GM12878 (cell line): ENCODE measurements around the gene ATP6V1G2. TPM values are rescaled to one million over a fixed set of nuclear protein-coding genes. Genes with fewer than 3 reads are reported as not detected.
A peak's percentile ranks its signal among the peaks of the same experiment; 100 is the strongest.

ENCODE experiments used
- BHLHE40 ChIP-seq, 2 experiments: fragments of 450-650 bp in 1 of 2; IDR thresholded peaks; 2 replicates each; pipeline ENCODE4 v1.6.1; 2011 to 2017; ENCODE audit warnings: low read depth in 2 of 2, borderline replicate concordance in 1 of 2, improper control_type of control experiment in 1 of 2, low read length in 1 of 2, mild to moderate bottlenecking in 1 of 2
- DPF2 ChIP-seq: fragments of 450-650 bp; IDR thresholded peaks from 2 replicates; pipeline ENCODE4 v1.6.1; 2017; ENCODE audit warnings: mild to moderate bottlenecking
- E4F1 ChIP-seq: fragments of 450-650 bp; IDR thresholded peaks from 2 replicates; pipeline ENCODE4 v1.6.1; 2018; ENCODE audit warnings: borderline replicate concordance, mild to moderate bottlenecking; ENCODE audit not compliant: partially characterized antibody
- EP300 ChIP-seq, 2 experiments: fragments of 150-350 bp in 1 of 2; IDR thresholded peaks; 2 replicates each; pipeline ENCODE4 v1.6.1; 2011 to 2012; ENCODE audit warnings: low read depth in 2 of 2, low read length in 2 of 2, borderline replicate concordance in 1 of 2, improper control_type of control experiment in 1 of 2, inconsistent platforms in 1 of 2; ENCODE audit not compliant: control insufficient read depth in 1 of 2
- HCFC1 ChIP-seq: fragments of 150-350 bp; IDR thresholded peaks from 2 replicates; pipeline ENCODE4 v1.6.1; 2014; ENCODE audit warnings: low read length
- IRF4 ChIP-seq: IDR thresholded peaks from 2 replicates; pipeline ENCODE4 v1.6.1; 2011; ENCODE audit warnings: low read depth, low read length
- JUND ChIP-seq: IDR thresholded peaks from 2 replicates; pipeline ENCODE4 v1.6.1; 2012; ENCODE audit warnings: low read depth, mild to moderate bottlenecking, low read length, improper control_type of control experiment, moderate library complexity
- KLF5 ChIP-seq: fragments of 450-650 bp; IDR thresholded peaks from 2 replicates; pipeline ENCODE4 v1.6.1; 2014; ENCODE audit warnings: mild to moderate bottlenecking; ENCODE audit not compliant: partially characterized antibody
- NFXL1 ChIP-seq: fragments of 450-650 bp; IDR thresholded peaks from 2 replicates; pipeline ENCODE4 v1.6.1; 2017; ENCODE audit warnings: antibody characterized with exemption, mild to moderate bottlenecking, borderline replicate concordance
- NRF1 ChIP-seq: conservative IDR thresholded peaks from 2 replicates; pipeline ENCODE4 v1.6.1; 2011; ENCODE audit warnings: mild to moderate bottlenecking, low read depth, low read length, improper control_type of control experiment
- PML ChIP-seq: IDR thresholded peaks from 2 replicates; pipeline ENCODE4 v1.6.1; 2012; ENCODE audit warnings: low read length, inconsistent platforms
- POLR2A ChIP-seq: IDR thresholded peaks from 2 replicates; pipeline ENCODE4 v1.6.1; 2011; ENCODE audit warnings: low read depth, mild to moderate bottlenecking, low read length
- RAD21 ChIP-seq: IDR thresholded peaks from 2 replicates; pipeline ENCODE4 v1.6.1; 2011; ENCODE audit warnings: mild to moderate bottlenecking, low read depth, low read length, moderate library complexity; ENCODE audit not compliant: insufficient read depth
- RB1 ChIP-seq: fragments of 450-650 bp; formaldehyde crosslinking; IDR thresholded peaks from 2 replicates; pipeline ENCODE4 v1.6.1; 2017; ENCODE audit warnings: mild to moderate bottlenecking, borderline replicate concordance
- SMAD5 ChIP-seq: IDR thresholded peaks from 2 replicates; pipeline ENCODE4 v1.6.1; 2016; ENCODE audit warnings: antibody characterized with exemption, low read depth
- SREBF2 ChIP-seq: IDR thresholded peaks from 2 replicates; pipeline ENCODE4 v1.6.1; 2012; ENCODE audit warnings: mild to moderate bottlenecking, low read length
- STAT3 ChIP-seq: IDR thresholded peaks from 2 replicates; pipeline ENCODE4 v1.6.1; 2011; ENCODE audit warnings: low read depth, low read length, improper control_type of control experiment
- TAF1 ChIP-seq: IDR thresholded peaks from 2 replicates; pipeline ENCODE4 v1.6.1; 2011; ENCODE audit warnings: mild to moderate bottlenecking, low read depth, low read length, borderline replicate concordance
- ZNF217 ChIP-seq: fragments of 450-650 bp; IDR thresholded peaks from 2 replicates; pipeline ENCODE4 v1.6.1; 2017; ENCODE audit warnings: antibody characterized with exemption, mild to moderate bottlenecking
- ZNF274 ChIP-seq: IDR thresholded peaks from one replicate; pipeline ENCODE4 v1.8.0; 2011; ENCODE audit not compliant: insufficient read length, insufficient read depth
- polyA plus RNA-seq, 11 experiments: library from polyadenylated mRNA; depleted of rRNA in 4 of 11; unstranded in 6 of 11; stranded (reverse) in 5 of 11; fragments of >200 nt; fragmentation: Nextera tagmentation in 4 of 11; fragmentation: Illumina TruSeq in 1 of 11; extraction: Ambion mirVana in 4 of 11; extraction: Trizol in 1 of 11; gene quantifications; 1 replicate in 1 of 11; 2 replicates in 10 of 11; pipeline versions ENCODE4 v1.2.1 to v1.2.3, GENCODE V29; 2011 to 2016; ENCODE audit warnings: inconsistent platforms in 2 of 11, missing spikeins in 2 of 11, low read depth in 1 of 11
- total RNA-seq, 4 experiments: library from RNA; depleted of rRNA in 3 of 4; stranded (reverse); fragments of >200 nt in 3 of 4; fragmentation: Illumina TruSeq in 1 of 4; extraction: Trizol in 1 of 4; gene quantifications; 2 replicates each; pipeline versions ENCODE4 v1.2.1 to v1.2.3, GENCODE V29; 2013 to 2021
- TF ChIP-seq, protein P1 (sequence below): fragments of 450-650 bp; formaldehyde crosslinking; IDR thresholded peaks from 2 replicates; pipeline ENCODE4 v1.5.0; 2022; ENCODE audit warnings: mild to moderate bottlenecking, missing genetic modification characterization
- TF ChIP-seq, protein P2 (sequence below): IDR thresholded peaks from 2 replicates; pipeline ENCODE4 v1.6.1; 2012; ENCODE audit warnings: mild to moderate bottlenecking, low read depth, low read length

Gene ATP6V1G2
- total and polyA plus RNA-seq, 10 of the 15 experiments (the other 5 are each of a cell fraction or from before 2014, with no cell fraction given) = 0.45 to 8.9 (median 2.8) TPM

DNA sequence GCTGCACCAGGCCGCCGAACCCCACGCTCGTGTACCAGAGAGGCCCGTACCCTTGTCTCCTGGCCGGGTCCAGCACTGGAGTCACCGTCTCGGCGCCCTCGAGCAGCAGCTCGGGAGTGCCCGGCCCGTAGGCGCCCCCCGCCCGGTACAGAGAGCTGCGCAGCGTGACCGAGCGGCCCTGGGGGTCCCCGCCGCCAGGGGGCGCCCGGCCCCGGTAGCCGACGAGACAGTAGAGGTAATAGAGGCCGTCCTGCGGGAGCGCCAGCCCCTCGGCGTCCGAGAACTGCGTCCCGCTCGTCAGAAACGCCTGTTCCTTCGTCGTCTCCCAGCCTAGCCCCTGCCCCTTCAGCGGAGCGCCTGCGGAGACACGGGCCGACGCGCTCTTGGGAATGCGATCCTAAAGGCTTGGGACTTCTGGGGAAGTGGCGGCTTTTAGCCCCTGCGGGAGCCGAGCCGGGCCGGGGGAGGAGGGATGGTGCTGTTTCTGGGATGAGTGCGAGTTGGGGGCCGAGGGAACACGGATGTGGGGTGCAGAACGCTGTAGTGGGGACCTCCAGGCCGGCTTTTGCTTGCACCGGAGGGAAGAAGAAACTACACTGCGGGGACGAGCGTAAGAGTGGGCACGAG is 34.5 kb upstream of the ATP6V1G2 start (continued):
- TF ChIP-seq E4F1 = no peak
- TF ChIP-seq EP300 (IDR thresholded peaks at IDR 0.05; ENCODE audit: borderline replicate concordance in 1 of 2, control insufficient read depth in 1 of 2, low read depth in 2 of 2, low read length in 2 of 2) = no peak
- peak; percentile 45; the same call in 1 of the 2 replicates for TF ChIP-seq TAF1
- peak; percentile 72 for TF ChIP-seq DPF2
- no peak for TF ChIP-seq STAT3
- TF ChIP-seq ZNF274 = no peak
- TF ChIP-seq PML = no peak
- TF ChIP-seq RAD21 = peak; percentile 67
- no peak for TF ChIP-seq JUND
- TF ChIP-seq NFXL1 = no peak
- 0 out of 2 replicates have a peak, but pooled peaks have one; percentile 51 for TF ChIP-seq SMAD5
- peak; percentile 66 to 76; a peak in 3 of 4 replicates for TF ChIP-seq BHLHE40 (IDR thresholded peaks at IDR 0.05; ENCODE audit: borderline replicate concordance in 1 of 2, low read depth in 2 of 2, low read length in 1 of 2)
- TF ChIP-seq KLF5 = peak; percentile 21
- 0 out of 2 replicates have a peak, but pooled peaks have one; percentile 19 for TF ChIP-seq HCFC1
- TF ChIP-seq, protein P1, sequence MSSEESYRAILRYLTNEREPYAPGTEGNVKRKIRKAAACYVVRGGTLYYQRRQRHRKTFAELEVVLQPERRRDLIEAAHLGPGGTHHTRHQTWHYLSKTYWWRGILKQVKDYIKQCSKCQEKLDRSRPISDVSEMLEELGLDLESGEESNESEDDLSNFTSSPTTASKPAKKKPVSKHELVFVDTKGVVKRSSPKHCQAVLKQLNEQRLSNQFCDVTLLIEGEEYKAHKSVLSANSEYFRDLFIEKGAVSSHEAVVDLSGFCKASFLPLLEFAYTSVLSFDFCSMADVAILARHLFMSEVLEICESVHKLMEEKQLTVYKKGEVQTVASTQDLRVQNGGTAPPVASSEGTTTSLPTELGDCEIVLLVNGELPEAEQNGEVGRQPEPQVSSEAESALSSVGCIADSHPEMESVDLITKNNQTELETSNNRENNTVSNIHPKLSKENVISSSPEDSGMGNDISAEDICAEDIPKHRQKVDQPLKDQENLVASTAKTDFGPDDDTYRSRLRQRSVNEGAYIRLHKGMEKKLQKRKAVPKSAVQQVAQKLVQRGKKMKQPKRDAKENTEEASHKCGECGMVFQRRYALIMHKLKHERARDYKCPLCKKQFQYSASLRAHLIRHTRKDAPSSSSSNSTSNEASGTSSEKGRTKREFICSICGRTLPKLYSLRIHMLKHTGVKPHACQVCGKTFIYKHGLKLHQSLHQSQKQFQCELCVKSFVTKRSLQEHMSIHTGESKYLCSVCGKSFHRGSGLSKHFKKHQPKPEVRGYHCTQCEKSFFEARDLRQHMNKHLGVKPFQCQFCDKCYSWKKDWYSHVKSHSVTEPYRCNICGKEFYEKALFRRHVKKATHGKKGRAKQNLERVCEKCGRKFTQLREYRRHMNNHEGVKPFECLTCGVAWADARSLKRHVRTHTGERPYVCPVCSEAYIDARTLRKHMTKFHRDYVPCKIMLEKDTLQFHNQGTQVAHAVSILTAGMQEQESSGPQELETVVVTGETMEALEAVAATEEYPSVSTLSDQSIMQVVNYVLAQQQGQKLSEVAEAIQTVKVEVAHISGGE (CRISPR knock-in tag) = no peak
- TF ChIP-seq ZNF217 = no peak
- TF ChIP-seq SREBF2 = no peak
- TF ChIP-seq, protein P2, sequence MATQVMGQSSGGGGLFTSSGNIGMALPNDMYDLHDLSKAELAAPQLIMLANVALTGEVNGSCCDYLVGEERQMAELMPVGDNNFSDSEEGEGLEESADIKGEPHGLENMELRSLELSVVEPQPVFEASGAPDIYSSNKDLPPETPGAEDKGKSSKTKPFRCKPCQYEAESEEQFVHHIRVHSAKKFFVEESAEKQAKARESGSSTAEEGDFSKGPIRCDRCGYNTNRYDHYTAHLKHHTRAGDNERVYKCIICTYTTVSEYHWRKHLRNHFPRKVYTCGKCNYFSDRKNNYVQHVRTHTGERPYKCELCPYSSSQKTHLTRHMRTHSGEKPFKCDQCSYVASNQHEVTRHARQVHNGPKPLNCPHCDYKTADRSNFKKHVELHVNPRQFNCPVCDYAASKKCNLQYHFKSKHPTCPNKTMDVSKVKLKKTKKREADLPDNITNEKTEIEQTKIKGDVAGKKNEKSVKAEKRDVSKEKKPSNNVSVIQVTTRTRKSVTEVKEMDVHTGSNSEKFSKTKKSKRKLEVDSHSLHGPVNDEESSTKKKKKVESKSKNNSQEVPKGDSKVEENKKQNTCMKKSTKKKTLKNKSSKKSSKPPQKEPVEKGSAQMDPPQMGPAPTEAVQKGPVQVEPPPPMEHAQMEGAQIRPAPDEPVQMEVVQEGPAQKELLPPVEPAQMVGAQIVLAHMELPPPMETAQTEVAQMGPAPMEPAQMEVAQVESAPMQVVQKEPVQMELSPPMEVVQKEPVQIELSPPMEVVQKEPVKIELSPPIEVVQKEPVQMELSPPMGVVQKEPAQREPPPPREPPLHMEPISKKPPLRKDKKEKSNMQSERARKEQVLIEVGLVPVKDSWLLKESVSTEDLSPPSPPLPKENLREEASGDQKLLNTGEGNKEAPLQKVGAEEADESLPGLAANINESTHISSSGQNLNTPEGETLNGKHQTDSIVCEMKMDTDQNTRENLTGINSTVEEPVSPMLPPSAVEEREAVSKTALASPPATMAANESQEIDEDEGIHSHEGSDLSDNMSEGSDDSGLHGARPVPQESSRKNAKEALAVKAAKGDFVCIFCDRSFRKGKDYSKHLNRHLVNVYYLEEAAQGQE = 0 out of 2 replicates have a peak, but pooled peaks have one; percentile 36
- TF ChIP-seq NRF1 = 0 out of 2 replicates have a peak, but pooled peaks have one; percentile 2
- TF ChIP-seq RB1 = no peak; the same call in 1 of the 2 replicates
- no peak for TF ChIP-seq IRF4
- TF ChIP-seq POLR2A = peak; percentile 87
